IgD-negative memory B cell (primary cell): ENCODE measurements around the gene ZG16. TPM values are rescaled to one million over a fixed set of nuclear protein-coding genes. Genes with fewer than 3 reads are reported as not detected.
"Not testable (repeated sequence)": the region's sequence is repeated elsewhere in the genome, so short reads cannot be mapped to it uniquely, and the experiment has no call there.

ENCODE experiments used
- H3K27ac Mint-ChIP-seq, 3 donors: one replicate each; pipeline ENCODE4 v1.8.0; 2020 to 2022; ENCODE audit warnings: mild to moderate bottlenecking in 3 of 3, mixed read lengths in 3 of 3, moderate library complexity in 1 of 3
- H3K27me3 Mint-ChIP-seq: one replicate; pipeline ENCODE4 v1.8.0; 2021; ENCODE audit warnings: mixed read lengths
- H3K36me3 Mint-ChIP-seq: one replicate; pipeline ENCODE4 v1.8.0; 2020; ENCODE audit warnings: mild to moderate bottlenecking, mixed read lengths
- H3K4me1 Mint-ChIP-seq, 3 donors: one replicate each; pipeline ENCODE4 v1.8.0; 2020 to 2022; ENCODE audit warnings: mixed read lengths in 3 of 3, mild to moderate bottlenecking in 1 of 3
- H3K4me3 Mint-ChIP-seq, 4 donors: one replicate each; pipeline ENCODE4 v1.8.0; 2020 to 2022; ENCODE audit warnings: mild to moderate bottlenecking in 4 of 4, mixed read lengths in 4 of 4, moderate library complexity in 3 of 4
- H3K9me3 Mint-ChIP-seq, 3 donors: one replicate each; pipeline ENCODE4 v1.8.0; 2020 to 2021; ENCODE audit warnings: mixed read lengths in 3 of 3, mild to moderate bottlenecking in 1 of 3
- polyA plus RNA-seq: library from polyadenylated mRNA; unstranded; fragments of 300-500 nt; fragmentation: Illumina TruSeq; gene quantifications from one replicate; pipeline ENCODE4 v1.2.3, GENCODE V29; 2021

The ZG16 gene
- polyA plus RNA-seq, 1 donor from 2014 or later = not detected

- H3K4me3 Mint-ChIP-seq = no peak overlapping the region
- no peaks in the 10 kb centered on the region for H3K36me3 Mint-ChIP-seq
- peaks cover 11 to 14% (median 12%) of the 10 kb centered on the region in 3 donors for H3K4me1 Mint-ChIP-seq
- H3K27me3 Mint-ChIP-seq = no peaks in the 10 kb centered on the region
- no peak overlapping the region for H3K27ac Mint-ChIP-seq
- no peaks in the 10 kb centered on the region for H3K9me3 Mint-ChIP-seq
Measured at GRCh38 chr16:29761882-29762281, 16.2 kb upstream of the ZG16 start.

- peak overlapping the region in 1 of 4 donors; percentile 43 for H3K4me3 Mint-ChIP-seq
Measured at GRCh38 chr16:29763326-29763725, 14.7 kb upstream of the ZG16 start.

GRCh38 chr16:29765167-29766032 is 12.7 kb upstream of the ZG16 start:
- no peaks in the 10 kb centered on the region for H3K27me3 Mint-ChIP-seq
- H3K4me1 Mint-ChIP-seq = peaks cover 8 to 11% (median 11%) of the 10 kb centered on the region in 3 donors
- no peaks in the 10 kb centered on the region for H3K9me3 Mint-ChIP-seq
- peak overlapping the region in 1 of 4 donors; percentile 2 for H3K4me3 Mint-ChIP-seq
- no peaks in the 10 kb centered on the region for H3K36me3 Mint-ChIP-seq
- no peak overlapping the region for H3K27ac Mint-ChIP-seq

More at GRCh38 chr16:29763326-29763725, 14.7 kb upstream of the ZG16 start:
- Mint-ChIP-seq H3K27ac (peak overlapping the region in 1 of 3 donors; percentile 35), H3K4me1 (peaks cover 9 to 12% (median 11%) of the 10 kb centered on the region in 3 donors), H3K36me3 (no peaks in the 10 kb centered on the region), H3K27me3 (no peaks in the 10 kb centered on the region), H3K9me3 (no peaks in the 10 kb centered on the region)

- Mint-ChIP-seq H3K4me1 (peaks cover 5 to 11% (median 8%) of the 10 kb centered on the region in 3 donors), H3K9me3 (no peaks in the 10 kb centered on the region), H3K27me3 (no peaks in the 10 kb centered on the region), H3K36me3 (no peaks in the 10 kb centered on the region), H3K4me3 (no peak overlapping the region), H3K27ac (no peak overlapping the region)
Measured at GRCh38 chr16:29766571-29766970, 11.5 kb upstream of the ZG16 start.

- H3K9me3 Mint-ChIP-seq = no peaks in the 10 kb centered on the region
- no peaks in the 10 kb centered on the region for H3K36me3 Mint-ChIP-seq
- H3K4me3 Mint-ChIP-seq = no peak overlapping the region
- H3K27ac Mint-ChIP-seq = no peak overlapping the region
- peaks cover 5 to 9% (median 8%) of the 10 kb centered on the region in 3 donors for H3K4me1 Mint-ChIP-seq
- no peaks in the 10 kb centered on the region for H3K27me3 Mint-ChIP-seq
Measured at GRCh38 chr16:29767062-29767461, 11.0 kb upstream of the ZG16 start.

GRCh38 chr16:29769507-29769906 is 8.5 kb upstream of the ZG16 start:
- H3K36me3 Mint-ChIP-seq = no peaks in the 10 kb centered on the region
- no peak overlapping the region for H3K4me3 Mint-ChIP-seq
- H3K27ac Mint-ChIP-seq = no peak overlapping the region

GRCh38 chr16:29770250-29770929 is 7.7 kb upstream of the ZG16 start:
- Mint-ChIP-seq H3K27me3 (no peaks in the 10 kb centered on the region), H3K36me3 (no peaks in the 10 kb centered on the region), H3K27ac (no peak overlapping the region), H3K4me1 (peaks cover 0 to 7% (median 3%) of the 10 kb centered on the region in 3 donors), H3K9me3 (no peaks in the 10 kb centered on the region), H3K4me3 (no peak overlapping the region)

More at GRCh38 chr16:29769507-29769906, 8.5 kb upstream of the ZG16 start:
- Mint-ChIP-seq H3K4me1 (peaks cover 0 to 8% (median 3%) of the 10 kb centered on the region in 3 donors), H3K27me3 (no peaks in the 10 kb centered on the region), H3K9me3 (no peaks in the 10 kb centered on the region)

- not testable (repeated sequence) for H3K27ac Mint-ChIP-seq, H3K4me1 Mint-ChIP-seq, H3K9me3 Mint-ChIP-seq, H3K36me3 Mint-ChIP-seq, H3K4me3 Mint-ChIP-seq, H3K27me3 Mint-ChIP-seq
Measured at GRCh38 chr16:29772330-29772729, 5.7 kb upstream of the ZG16 start.

GRCh38 chr16:29774730-29775129 is 3.3 kb upstream of the ZG16 start:
- H3K27me3 Mint-ChIP-seq = peaks cover 3% of the 10 kb centered on the region
- no peak overlapping the region for H3K27ac Mint-ChIP-seq
- H3K36me3 Mint-ChIP-seq = peaks cover 3% of the 10 kb centered on the region

GRCh38 chr16:29775742-29776408 is 2.2 kb upstream of the ZG16 start:
- Mint-ChIP-seq H3K36me3 (peaks cover 3% of the 10 kb centered on the region), H3K4me1 (peaks cover 0 to 4% (median under 1%) of the 10 kb centered on the region in 3 donors), H3K27ac (no peak overlapping the region), H3K4me3 (no peak overlapping the region), H3K9me3 (no peaks in the 10 kb centered on the region), H3K27me3 (peaks cover 5% of the 10 kb centered on the region)

More at GRCh38 chr16:29774730-29775129, 3.3 kb upstream of the ZG16 start:
- no peaks in the 10 kb centered on the region for H3K9me3 Mint-ChIP-seq
- no peak overlapping the region for H3K4me3 Mint-ChIP-seq
- H3K4me1 Mint-ChIP-seq = peaks cover 0 to 4% (median 1%) of the 10 kb centered on the region in 3 donors

GRCh38 chr16:29779474-29779873 is 1.4 kb downstream of the ZG16 start:
- H3K4me3 Mint-ChIP-seq = no peak overlapping the region
- H3K4me1 Mint-ChIP-seq = peaks cover 2 to 5% (median 4%) of the 10 kb centered on the region in 3 donors
- H3K27ac Mint-ChIP-seq = peak overlapping the region in 1 of 3 donors; percentile 35
- H3K27me3 Mint-ChIP-seq = peaks cover 5% of the 10 kb centered on the region
- H3K36me3 Mint-ChIP-seq = peaks cover 4% of the 10 kb centered on the region
- peaks cover 0 to 5% (median 0%) of the 10 kb centered on the region in 3 donors for H3K9me3 Mint-ChIP-seq

GRCh38 chr16:29783094-29783953 is 5.3 kb downstream of the ZG16 start:
- H3K9me3 Mint-ChIP-seq, H3K27me3 Mint-ChIP-seq, H3K4me3 Mint-ChIP-seq, H3K27ac Mint-ChIP-seq, H3K36me3 Mint-ChIP-seq: not testable (repeated sequence)
- H3K4me1 Mint-ChIP-seq = peaks cover 12 to 19% (median 18%) of the 10 kb centered on the region in 3 donors

GRCh38 chr16:29784157-29784556 is 6.1 kb downstream of the ZG16 start:
- peaks cover 4% of the 10 kb centered on the region for H3K36me3 Mint-ChIP-seq
- peaks cover 2% of the 10 kb centered on the region for H3K27me3 Mint-ChIP-seq
- H3K4me1 Mint-ChIP-seq = peaks cover 14 to 19% (median 18%) of the 10 kb centered on the region in 3 donors
- H3K27ac Mint-ChIP-seq = no peak overlapping the region
- H3K9me3 Mint-ChIP-seq = peaks cover 0 to 5% (median 0%) of the 10 kb centered on the region in 3 donors
- H3K4me3 Mint-ChIP-seq = peak overlapping the region in 1 of 4 donors; percentile 22

GRCh38 chr16:29784901-29785500 is 6.9 kb downstream of the ZG16 start:
- Mint-ChIP-seq H3K36me3 (peaks cover 4% of the 10 kb centered on the region), H3K27ac (peak overlapping the region in 2 of 3 donors; percentile 47 to 89), H3K4me1 (peaks cover 16 to 20% (median 19%) of the 10 kb centered on the region in 3 donors), H3K9me3 (peaks cover 0 to 5% (median 0%) of the 10 kb centered on the region in 3 donors), H3K4me3 (peak overlapping the region; percentile 57 to 85 (median 81)), H3K27me3 (peaks cover under 1% of the 10 kb centered on the region)
